Skin epidermis (tissue), 12 donors: ENCODE data around the gene TRIP10.
"Not testable (repeated sequence)": the region's sequence is repeated elsewhere in the genome, so short reads cannot be mapped to it uniquely, and the experiment has no call there.

Experiments
- H3K27ac ChIP-seq, 21 experiments: fragments of 200-600 bp; sonication (generic) in 11 of 21; one replicate each; pipeline ENCODE4 v1.5.0; 2020; ENCODE audit warnings: mild to moderate bottlenecking in 3 of 21, inconsistent platforms in 2 of 21, moderate library complexity in 2 of 21
- H3K4me3 ChIP-seq, 7 experiments: fragments of 200-600 bp; sonication (generic) in 2 of 7; one replicate each; pipeline ENCODE4 v1.5.0; 2020; ENCODE audit warnings: inconsistent platforms in 2 of 7, mild to moderate bottlenecking in 2 of 7, moderate library complexity in 1 of 7

Gene TRIP10, protein sequence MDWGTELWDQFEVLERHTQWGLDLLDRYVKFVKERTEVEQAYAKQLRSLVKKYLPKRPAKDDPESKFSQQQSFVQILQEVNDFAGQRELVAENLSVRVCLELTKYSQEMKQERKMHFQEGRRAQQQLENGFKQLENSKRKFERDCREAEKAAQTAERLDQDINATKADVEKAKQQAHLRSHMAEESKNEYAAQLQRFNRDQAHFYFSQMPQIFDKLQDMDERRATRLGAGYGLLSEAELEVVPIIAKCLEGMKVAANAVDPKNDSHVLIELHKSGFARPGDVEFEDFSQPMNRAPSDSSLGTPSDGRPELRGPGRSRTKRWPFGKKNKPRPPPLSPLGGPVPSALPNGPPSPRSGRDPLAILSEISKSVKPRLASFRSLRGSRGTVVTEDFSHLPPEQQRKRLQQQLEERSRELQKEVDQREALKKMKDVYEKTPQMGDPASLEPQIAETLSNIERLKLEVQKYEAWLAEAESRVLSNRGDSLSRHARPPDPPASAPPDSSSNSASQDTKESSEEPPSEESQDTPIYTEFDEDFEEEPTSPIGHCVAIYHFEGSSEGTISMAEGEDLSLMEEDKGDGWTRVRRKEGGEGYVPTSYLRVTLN

GRCh38 chr19:6739390-6739882 lies at the start of gene TRIP10:
Gene TRIP10 (plus strand): TSS chr19:6739680. CDS start chr19:6739762, 82 bp downstream.
- peak within 1 kb of the TSS; percentile 62 to 88 (median 77) for H3K4me3 ChIP-seq
- peak within 1 kb of the TSS; percentile 60 to 99 (median 88) for H3K27ac ChIP-seq

GRCh38 chr19:6690160-6690885 lies 49.2 kb upstream of the TRIP10 start:
- H3K4me3 ChIP-seq = no peak overlapping the region
- H3K27ac ChIP-seq = no peak overlapping the region

- no peak overlapping the region for H3K27ac ChIP-seq
- no peak overlapping the region for H3K4me3 ChIP-seq
Measured at GRCh38 chr19:6691342-6691741, 48.1 kb upstream of the TRIP10 start.

DNA sequence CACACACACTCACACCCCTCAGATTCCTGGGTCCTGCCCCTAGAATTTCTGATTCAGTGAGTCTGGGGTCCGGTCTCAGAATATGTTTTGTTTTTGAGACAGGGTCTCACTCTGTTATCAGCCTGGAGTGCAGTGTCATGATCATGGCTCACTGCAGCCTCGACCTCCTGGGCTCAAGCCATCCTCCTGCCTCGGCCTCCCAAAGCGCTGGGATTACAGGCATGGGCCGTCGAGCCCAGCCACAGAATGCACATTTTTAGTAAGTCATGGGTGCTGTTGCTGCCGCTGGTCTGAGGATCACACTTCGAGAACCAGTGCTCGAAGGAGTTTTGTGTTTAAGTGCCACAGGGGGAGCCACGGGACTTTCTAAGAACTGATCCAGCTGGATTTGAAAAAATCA lies 47.5 kb upstream of the TRIP10 start:
- no peak overlapping the region for H3K27ac ChIP-seq
- no peak overlapping the region for H3K4me3 ChIP-seq

DNA sequence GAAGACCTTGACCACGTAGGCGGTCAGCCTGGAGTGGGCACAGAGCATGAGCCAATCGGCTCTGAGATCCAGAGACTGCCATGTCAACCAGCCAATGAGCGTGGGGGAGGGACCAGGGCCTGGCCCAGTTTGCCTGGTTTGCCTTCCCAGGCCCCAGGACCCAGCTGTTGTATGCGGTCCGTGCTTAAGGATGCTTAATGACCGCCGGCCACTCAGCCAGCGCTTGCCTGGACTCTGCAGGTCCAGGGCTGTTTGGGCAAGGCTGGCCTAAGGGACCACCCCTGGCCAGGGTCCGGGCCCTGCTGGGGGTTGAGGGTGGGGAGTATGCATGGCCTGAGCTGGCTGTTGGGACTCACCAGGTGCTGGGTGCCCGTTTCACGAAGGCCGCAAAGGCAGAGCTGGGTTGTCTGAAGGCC lies 46.4 kb upstream of the TRIP10 start:
- H3K4me3 ChIP-seq = no peak overlapping the region
- H3K27ac ChIP-seq = no peak overlapping the region

- Histone ChIP-seq H3K27ac (no peak overlapping the region), H3K4me3 (no peak overlapping the region)
Measured at GRCh38 chr19:6693681-6694080, 45.8 kb upstream of the TRIP10 start.

DNA sequence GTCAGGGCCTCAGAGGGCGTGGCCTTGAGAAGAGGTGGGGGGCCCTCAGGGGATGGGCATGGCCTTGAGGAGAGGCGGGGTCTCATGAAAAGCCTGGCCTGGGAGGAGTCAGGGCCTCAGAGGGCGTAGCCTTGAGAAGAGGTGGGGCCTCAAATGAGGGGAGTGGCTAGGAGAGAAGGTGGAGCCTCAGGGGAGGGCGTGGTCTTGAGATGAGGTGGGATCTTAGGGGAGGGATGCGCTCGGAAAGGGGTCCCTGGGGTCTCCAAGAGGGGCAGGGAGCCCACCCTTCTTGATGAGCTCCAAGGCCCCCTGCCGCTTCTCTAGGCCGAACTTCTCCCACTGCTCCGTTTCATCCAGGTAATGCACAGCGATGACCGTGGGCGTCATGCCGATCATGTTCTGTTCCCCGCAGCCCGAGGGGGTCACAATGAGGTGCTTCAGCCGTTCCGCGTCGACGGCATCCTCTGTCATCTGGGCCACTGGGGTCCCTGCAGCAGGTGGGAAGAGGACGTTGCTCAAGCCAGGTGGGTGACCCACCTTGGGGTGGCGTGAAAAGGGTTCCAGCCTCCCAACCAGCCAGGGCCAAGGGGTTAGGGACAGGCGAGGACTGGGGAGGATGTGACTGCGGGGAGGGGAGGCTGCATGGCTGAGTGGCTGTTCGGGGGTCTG lies 45.2 kb upstream of the TRIP10 start:
- no peak overlapping the region for H3K4me3 ChIP-seq
- no peak overlapping the region for H3K27ac ChIP-seq

- Histone ChIP-seq H3K4me3 (no peak overlapping the region), H3K27ac (no peak overlapping the region)
Measured at GRCh38 chr19:6696239-6696820, 43.1 kb upstream of the TRIP10 start.

DNA sequence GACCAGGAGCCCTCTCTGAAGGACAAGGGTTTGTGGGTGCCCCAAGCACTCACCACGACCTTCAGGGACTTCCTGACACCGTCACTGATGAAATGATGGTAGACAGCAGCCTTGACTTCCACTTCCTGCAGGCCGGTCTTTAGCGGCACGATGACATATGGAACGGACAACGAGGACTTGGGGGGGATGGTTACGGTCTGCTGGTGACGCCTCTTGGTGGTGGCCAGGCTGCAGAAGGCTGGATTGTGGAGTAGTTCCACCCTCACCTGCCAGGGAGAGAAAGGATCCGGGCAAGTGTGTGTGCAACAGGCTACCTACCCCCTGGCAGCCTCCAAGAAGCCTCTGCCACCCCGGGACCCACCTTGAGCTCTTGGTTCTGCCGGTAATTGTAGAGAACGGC lies 42.2 kb upstream of the TRIP10 start:
- Histone ChIP-seq H3K27ac (no peak overlapping the region), H3K4me3 (no peak overlapping the region)

DNA sequence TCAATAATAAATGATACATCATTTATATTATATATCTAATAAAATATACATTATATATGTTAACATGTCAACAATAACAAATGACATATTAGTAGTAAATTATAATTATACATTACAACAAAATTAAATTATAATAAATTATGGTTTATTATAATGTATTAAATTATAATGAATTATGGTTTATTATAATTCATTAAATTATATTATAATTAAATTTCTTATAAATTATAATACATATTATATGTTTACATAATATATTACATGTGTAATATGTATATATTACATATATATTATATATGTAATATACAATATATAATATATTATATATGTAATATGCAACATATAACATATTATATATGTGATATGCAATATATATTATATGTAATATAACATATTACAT lies 39.5 kb upstream of the TRIP10 start:
- Histone ChIP-seq H3K4me3 (no peak overlapping the region), H3K27ac (no peak overlapping the region)

DNA sequence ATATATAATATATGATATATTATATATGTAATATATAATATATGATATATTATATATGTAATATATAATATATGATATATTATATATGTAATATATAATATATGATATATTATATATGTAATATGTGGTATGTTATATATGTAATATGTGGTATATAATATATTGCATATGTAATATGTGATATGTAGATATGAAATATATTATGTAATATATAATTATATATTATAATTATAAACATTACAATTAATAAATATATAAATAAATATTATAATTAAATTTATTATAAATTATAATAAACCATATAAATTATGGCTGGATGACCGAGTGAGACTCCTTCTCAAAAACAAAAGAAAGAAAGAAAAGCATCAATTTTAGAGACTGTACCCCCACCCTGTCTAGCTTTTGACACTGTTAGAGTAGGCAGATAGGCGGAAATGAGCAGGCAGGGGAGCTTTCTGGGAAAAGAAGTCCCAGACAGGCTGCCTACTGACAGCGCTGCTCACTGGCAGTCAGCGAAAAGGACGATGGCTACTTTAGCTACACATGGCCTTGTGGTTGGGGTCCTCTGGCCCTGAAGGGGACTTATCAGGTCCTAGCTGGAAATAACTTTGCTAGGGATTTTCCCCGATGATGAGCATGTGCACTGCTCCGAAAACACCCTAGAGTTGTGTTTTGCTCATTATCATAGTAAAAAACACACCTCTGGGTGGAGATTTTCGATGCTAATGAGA lies 38.7 kb upstream of the TRIP10 start:
- H3K4me3 ChIP-seq = no peak overlapping the region
- H3K27ac ChIP-seq = no peak overlapping the region

DNA sequence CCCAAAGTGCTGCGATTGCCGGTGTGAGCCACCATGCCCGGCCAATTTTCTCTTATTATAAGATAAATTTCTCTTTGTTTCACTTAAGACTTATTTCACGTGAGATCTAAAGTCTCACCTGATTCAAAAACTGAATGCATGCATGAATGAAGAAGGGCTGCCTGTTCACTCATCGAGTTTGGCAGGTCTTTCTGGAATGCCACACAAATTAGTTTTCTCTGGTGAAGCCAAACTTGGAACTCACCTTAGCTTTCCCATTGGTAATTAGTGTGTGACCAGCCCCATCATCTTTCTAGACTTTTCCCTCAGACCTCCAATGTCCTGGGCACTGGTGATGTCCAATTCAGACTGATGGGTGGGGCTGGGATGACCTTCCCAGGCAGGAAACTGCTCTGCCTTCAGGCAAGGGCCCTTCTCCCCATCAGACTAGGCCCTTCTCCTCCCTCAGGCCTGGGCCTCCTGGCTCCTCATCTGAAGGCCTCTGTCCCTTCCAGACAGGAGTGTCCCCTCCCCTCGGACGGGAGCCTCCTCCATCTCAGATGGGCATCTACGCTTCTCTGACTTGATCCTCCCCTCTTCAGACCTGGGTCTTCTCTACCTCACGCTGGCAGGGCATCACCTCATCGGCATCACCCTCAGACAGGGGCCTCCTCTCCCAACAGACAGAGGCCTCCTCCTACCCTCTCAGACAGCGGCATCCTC lies 33.4 kb upstream of the TRIP10 start:
- Histone ChIP-seq H3K27ac (no peak overlapping the region), H3K4me3 (no peak overlapping the region)

GRCh38 chr19:6706633-6706958 lies 32.9 kb upstream of the TRIP10 start:
- Histone ChIP-seq H3K27ac (no peak overlapping the region), H3K4me3 (no peak overlapping the region)

GRCh38 chr19:6707011-6707657 lies 32.3 kb upstream of the TRIP10 start:
- Histone ChIP-seq H3K4me3 (no peak overlapping the region), H3K27ac (no peak overlapping the region)

DNA sequence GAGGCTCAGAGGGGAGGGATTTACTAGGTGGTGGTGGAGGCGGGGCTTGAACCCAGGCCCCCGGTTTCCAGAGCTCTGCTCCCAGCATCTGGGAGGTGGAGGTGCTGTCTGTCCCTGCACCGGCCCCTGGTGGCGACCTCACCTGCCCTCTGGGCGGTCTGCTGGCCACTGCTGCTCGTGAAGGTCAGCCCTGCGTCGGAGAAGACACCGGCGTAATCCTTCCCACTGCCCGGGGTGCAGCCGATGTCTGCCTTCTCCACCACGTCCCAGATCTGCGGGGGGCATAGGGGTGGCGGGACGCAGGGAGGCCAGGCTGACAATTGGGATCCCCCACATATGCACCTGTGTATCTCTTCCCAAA lies 31.8 kb upstream of the TRIP10 start:
- no peak overlapping the region for H3K27ac ChIP-seq
- H3K4me3 ChIP-seq = no peak overlapping the region

GRCh38 chr19:6708346-6708745 lies 31.1 kb upstream of the TRIP10 start:
- H3K4me3 ChIP-seq = no peak overlapping the region
- H3K27ac ChIP-seq = no peak overlapping the region

GRCh38 chr19:6708913-6709312 lies 30.6 kb upstream of the TRIP10 start:
- H3K27ac ChIP-seq = not testable (repeated sequence)

GRCh38 chr19:6709549-6709948 lies 29.9 kb upstream of the TRIP10 start:
- no peak overlapping the region for H3K27ac ChIP-seq
- no peak overlapping the region for H3K4me3 ChIP-seq

More at GRCh38 chr19:6708913-6709312, 30.6 kb upstream of the TRIP10 start:
- not testable (repeated sequence) for H3K4me3 ChIP-seq
